ENCODE data around the gene WDR75. TPM values are rescaled to one million over a fixed set of nuclear protein-coding genes. Genes with fewer than 3 reads are reported as not detected.

The WDR75 gene
- total RNA-seq, 1 experiment from 2014 or later: 53.8 TPM

- Mint-ChIP-seq H3K4me3 (ENCODE audit: low read depth, unreplicated experiment) (no peak overlapping the region), H3K9me3 (ENCODE audit: low read depth, unreplicated experiment) (no peaks in the 10 kb centered on the region), H3K27me3 (ENCODE audit: unreplicated experiment) (no peaks in the 10 kb centered on the region), H3K4me1 (ENCODE audit: low read depth, unreplicated experiment) (peaks cover 6% of the 10 kb centered on the region), H3K27ac (ENCODE audit: unreplicated experiment) (no peak overlapping the region), H3K36me3 (ENCODE audit: insufficient read depth, unreplicated experiment) (no peaks in the 10 kb centered on the region)
- TF ChIP-seq, protein P1, sequence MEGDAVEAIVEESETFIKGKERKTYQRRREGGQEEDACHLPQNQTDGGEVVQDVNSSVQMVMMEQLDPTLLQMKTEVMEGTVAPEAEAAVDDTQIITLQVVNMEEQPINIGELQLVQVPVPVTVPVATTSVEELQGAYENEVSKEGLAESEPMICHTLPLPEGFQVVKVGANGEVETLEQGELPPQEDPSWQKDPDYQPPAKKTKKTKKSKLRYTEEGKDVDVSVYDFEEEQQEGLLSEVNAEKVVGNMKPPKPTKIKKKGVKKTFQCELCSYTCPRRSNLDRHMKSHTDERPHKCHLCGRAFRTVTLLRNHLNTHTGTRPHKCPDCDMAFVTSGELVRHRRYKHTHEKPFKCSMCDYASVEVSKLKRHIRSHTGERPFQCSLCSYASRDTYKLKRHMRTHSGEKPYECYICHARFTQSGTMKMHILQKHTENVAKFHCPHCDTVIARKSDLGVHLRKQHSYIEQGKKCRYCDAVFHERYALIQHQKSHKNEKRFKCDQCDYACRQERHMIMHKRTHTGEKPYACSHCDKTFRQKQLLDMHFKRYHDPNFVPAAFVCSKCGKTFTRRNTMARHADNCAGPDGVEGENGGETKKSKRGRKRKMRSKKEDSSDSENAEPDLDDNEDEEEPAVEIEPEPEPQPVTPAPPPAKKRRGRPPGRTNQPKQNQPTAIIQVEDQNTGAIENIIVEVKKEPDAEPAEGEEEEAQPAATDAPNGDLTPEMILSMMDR (IDR thresholded peaks at IDR 0.05; ENCODE audit: unreplicated experiment): no peak
- intact Hi-C loops (cut with micrococcal nuclease; ENCODE audit: unreplicated experiment): loop anchor here (5.0 kb wide), 1 partner anchor 99 kb away; no protein-coding TSS in a partner anchor
- no TSS peak for BruUV-seq (replicated peaks)
- CTCF ChIA-PET: interaction anchor here (1.0 kb wide), 1 partner anchor 264 kb away, joined by 9 read pairs; no protein-coding TSS in a partner anchor
- DNase-seq: no peak
Observed at GRCh38 chr2:189406586-189407233, 34.6 kb upstream of the WDR75 start.

DNA sequence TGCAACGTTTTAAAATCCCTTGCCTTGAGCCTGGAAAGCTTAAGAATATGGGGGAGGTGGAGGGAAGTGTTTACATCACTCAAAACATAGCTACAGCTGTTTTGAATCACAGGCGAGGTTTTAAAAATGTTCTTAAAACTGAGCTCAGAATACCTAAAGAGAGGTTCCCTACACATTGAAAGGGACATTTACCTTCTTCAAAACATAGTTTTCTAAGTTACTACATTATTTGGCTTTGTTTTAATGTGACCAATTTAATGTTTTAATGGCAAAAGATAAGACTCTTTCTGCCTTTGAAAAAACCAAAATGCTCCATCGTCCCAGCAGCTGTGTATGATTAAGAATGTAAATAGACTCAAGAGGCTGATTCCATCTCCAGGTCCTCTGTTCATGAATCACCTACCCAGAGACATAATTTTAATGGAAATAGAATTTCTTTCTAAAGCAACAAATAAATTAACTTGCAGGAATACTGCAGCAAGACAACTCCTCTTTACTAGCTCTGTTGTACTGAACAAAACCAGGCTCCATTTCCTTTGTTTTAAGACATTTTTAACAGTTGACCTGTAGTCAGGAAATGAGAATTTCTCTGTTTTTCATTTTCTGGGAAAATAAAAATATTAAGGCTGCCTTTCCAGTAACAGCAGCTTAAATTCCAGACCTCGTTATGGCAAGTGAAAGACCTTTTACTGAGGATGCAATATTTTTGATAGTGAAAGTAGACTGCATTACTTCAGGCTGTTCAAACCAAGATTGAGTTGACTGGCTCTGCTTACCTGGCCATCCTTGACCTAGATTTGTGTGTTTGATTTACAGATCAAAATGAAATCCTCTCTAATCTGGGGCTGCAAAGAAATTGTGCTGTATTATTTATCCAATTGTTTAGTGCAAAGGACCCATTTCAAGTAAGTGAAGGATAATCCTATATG lies 33.7 kb upstream of the WDR75 start:
- no peak overlapping the region for H3K27ac Mint-ChIP-seq (ENCODE audit: unreplicated experiment)
- CTCF ChIA-PET: interaction anchor here (1.0 kb wide), 1 partner anchor 265 kb away, joined by 9 read pairs; no protein-coding TSS in a partner anchor

GRCh38 chr2:189408294-189408693 lies 33.0 kb upstream of the WDR75 start:
- CTCF ChIA-PET: no interaction called here
- DNase-seq: no peak

More for the DNA sequence above, 33.7 kb upstream of the WDR75 start:
- H3K4me3 Mint-ChIP-seq (ENCODE audit: low read depth, unreplicated experiment): no peak overlapping the region
- no peaks in the 10 kb centered on the region for H3K36me3 Mint-ChIP-seq (ENCODE audit: insufficient read depth, unreplicated experiment)
- no peak for DNase-seq
- no TSS peak for BruUV-seq (replicated peaks)
- intact Hi-C loops (cut with micrococcal nuclease; ENCODE audit: unreplicated experiment): loop anchor here (5.0 kb wide), 1 partner anchor 100 kb away; no protein-coding TSS in a partner anchor
- H3K4me1 Mint-ChIP-seq (ENCODE audit: low read depth, unreplicated experiment): peaks cover 6% of the 10 kb centered on the region
- H3K27me3 Mint-ChIP-seq (ENCODE audit: unreplicated experiment): no peaks in the 10 kb centered on the region
- H3K9me3 Mint-ChIP-seq (ENCODE audit: low read depth, unreplicated experiment): no peaks in the 10 kb centered on the region
- TF ChIP-seq, protein P1 (IDR thresholded peaks at IDR 0.05; ENCODE audit: unreplicated experiment): no peak

DNA sequence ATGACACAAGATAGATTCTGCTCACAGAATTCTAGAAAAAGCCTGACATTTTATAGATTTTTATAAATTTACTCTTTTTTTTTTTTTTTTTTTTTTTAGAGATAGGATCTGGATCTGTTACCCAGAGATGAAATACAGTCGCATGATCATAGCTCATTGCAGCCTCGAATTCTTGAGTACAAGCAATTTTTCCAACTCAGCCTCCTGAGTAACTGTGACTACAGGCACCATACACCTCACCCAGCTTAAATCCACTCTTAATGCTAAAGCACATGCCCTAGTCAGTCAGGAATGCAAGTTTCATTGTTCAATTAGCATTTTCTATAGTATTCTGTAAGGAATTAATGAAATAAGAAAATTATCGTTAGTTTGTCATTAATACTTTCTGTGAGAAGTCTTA lies 32.1 kb upstream of the WDR75 start:
- intact Hi-C loops (cut with micrococcal nuclease; ENCODE audit: unreplicated experiment): loop anchor here (5.0 kb wide), 1 partner anchor 102 kb away; no protein-coding TSS in a partner anchor
- no peaks in the 10 kb centered on the region for H3K9me3 Mint-ChIP-seq (ENCODE audit: low read depth, unreplicated experiment)
- no peak for DNase-seq
- BruUV-seq (replicated peaks): no TSS peak
- H3K4me3 Mint-ChIP-seq (ENCODE audit: low read depth, unreplicated experiment): no peak overlapping the region
- H3K27me3 Mint-ChIP-seq (ENCODE audit: unreplicated experiment): no peaks in the 10 kb centered on the region
- no peak overlapping the region for H3K27ac Mint-ChIP-seq (ENCODE audit: unreplicated experiment)
- TF ChIP-seq, protein P1 (IDR thresholded peaks at IDR 0.05; ENCODE audit: unreplicated experiment): no peak
- peaks cover 6% of the 10 kb centered on the region for H3K4me1 Mint-ChIP-seq (ENCODE audit: low read depth, unreplicated experiment)
- CTCF ChIA-PET: no interaction called here
- H3K36me3 Mint-ChIP-seq (ENCODE audit: insufficient read depth, unreplicated experiment): no peaks in the 10 kb centered on the region

More at GRCh38 chr2:189408294-189408693, 33.0 kb upstream of the WDR75 start:
- H3K27me3 Mint-ChIP-seq (ENCODE audit: unreplicated experiment): no peaks in the 10 kb centered on the region
- no TSS peak for BruUV-seq (replicated peaks)
- TF ChIP-seq, protein P1 (IDR thresholded peaks at IDR 0.05; ENCODE audit: unreplicated experiment): no peak
- peaks cover 6% of the 10 kb centered on the region for H3K4me1 Mint-ChIP-seq (ENCODE audit: low read depth, unreplicated experiment)
- H3K27ac Mint-ChIP-seq (ENCODE audit: unreplicated experiment): no peak overlapping the region
- H3K9me3 Mint-ChIP-seq (ENCODE audit: low read depth, unreplicated experiment): no peaks in the 10 kb centered on the region
- H3K4me3 Mint-ChIP-seq (ENCODE audit: low read depth, unreplicated experiment): no peak overlapping the region
- intact Hi-C loops (cut with micrococcal nuclease; ENCODE audit: unreplicated experiment): loop anchor here (5.0 kb wide), 1 partner anchor 101 kb away; no protein-coding TSS in a partner anchor
- H3K36me3 Mint-ChIP-seq (ENCODE audit: insufficient read depth, unreplicated experiment): no peaks in the 10 kb centered on the region

Measured in Calu3 (cell line).